ENCODE results near the gene ZNF274. TPM values are rescaled to one million over a fixed set of nuclear protein-coding genes. Genes with fewer than 3 reads are reported as not detected.
A peak's percentile ranks its signal among the peaks of the same experiment; 100 is the strongest.

The ZNF274 gene
- polyA plus RNA-seq, 1 experiment = 15.2 TPM

- H3K36me3 ChIP-seq (ENCODE audit: control insufficient read depth, insufficient read depth, low read length) = no peaks in the 10 kb centered on the region
- TF ChIP-seq, protein P1, sequence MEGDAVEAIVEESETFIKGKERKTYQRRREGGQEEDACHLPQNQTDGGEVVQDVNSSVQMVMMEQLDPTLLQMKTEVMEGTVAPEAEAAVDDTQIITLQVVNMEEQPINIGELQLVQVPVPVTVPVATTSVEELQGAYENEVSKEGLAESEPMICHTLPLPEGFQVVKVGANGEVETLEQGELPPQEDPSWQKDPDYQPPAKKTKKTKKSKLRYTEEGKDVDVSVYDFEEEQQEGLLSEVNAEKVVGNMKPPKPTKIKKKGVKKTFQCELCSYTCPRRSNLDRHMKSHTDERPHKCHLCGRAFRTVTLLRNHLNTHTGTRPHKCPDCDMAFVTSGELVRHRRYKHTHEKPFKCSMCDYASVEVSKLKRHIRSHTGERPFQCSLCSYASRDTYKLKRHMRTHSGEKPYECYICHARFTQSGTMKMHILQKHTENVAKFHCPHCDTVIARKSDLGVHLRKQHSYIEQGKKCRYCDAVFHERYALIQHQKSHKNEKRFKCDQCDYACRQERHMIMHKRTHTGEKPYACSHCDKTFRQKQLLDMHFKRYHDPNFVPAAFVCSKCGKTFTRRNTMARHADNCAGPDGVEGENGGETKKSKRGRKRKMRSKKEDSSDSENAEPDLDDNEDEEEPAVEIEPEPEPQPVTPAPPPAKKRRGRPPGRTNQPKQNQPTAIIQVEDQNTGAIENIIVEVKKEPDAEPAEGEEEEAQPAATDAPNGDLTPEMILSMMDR (IDR thresholded peaks at IDR 0.05; ENCODE audit: insufficient read depth, low read depth, low read length) = no peak
- ChIA-PET POLR2A (no interaction called here), CTCF (interaction anchor here (1.3 kb wide), 1 partner anchor 11 kb away, joined by 4 read pairs; no protein-coding TSS in a partner anchor)
- H3K4me3 ChIP-seq (ENCODE audit: low read depth, low read length) = no peak overlapping the region
- DNase-seq (ENCODE audit: low read depth) = no peak
- H3K27me3 ChIP-seq (ENCODE audit: control insufficient read depth, insufficient read depth, low read length) = no peaks in the 10 kb centered on the region
Measured at GRCh38 chr19:58166268-58166667, 16.6 kb upstream of the ZNF274 start.

DNA sequence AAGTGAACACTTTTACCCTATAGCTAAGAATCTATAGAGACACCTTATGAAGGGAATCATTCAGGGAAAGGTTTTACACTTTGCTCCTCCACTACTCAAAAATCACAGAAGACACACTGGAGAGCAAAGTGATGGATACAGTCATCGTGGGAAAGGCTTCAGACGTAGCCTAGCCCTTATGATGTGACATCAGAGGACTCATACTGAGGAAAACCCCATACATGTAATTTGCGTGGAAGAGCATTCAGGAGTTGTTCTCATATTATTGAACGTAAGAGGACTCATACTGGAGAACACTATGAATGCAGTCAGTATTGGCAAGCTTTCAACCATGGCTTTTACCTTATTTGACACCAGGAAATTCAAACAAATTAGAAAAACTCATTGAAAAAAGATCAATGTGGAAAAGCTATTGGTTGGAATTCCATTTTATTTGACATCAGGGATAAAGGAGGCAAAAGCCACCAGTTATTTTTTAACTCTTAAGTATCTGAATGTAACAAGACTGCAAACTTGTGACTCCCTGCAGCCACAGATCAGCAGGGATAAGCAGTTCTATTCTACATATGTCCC, 16.1 kb upstream of the ZNF274 start:
- no peak overlapping the region for H3K4me3 ChIP-seq (ENCODE audit: low read depth, low read length)
- DNase-seq (ENCODE audit: low read depth) = no peak
- CTCF ChIA-PET = interaction anchor here (1.3 kb wide), 1 partner anchor 11 kb away, joined by 4 read pairs; no protein-coding TSS in a partner anchor

GRCh38 chr19:58170860-58171259, 12.0 kb upstream of the ZNF274 start:
- Histone ChIP-seq H3K27me3 (ENCODE audit: control insufficient read depth, insufficient read depth, low read length) (no peaks in the 10 kb centered on the region), H3K36me3 (ENCODE audit: control insufficient read depth, insufficient read depth, low read length) (no peaks in the 10 kb centered on the region), H3K4me3 (ENCODE audit: low read depth, low read length) (no peak overlapping the region)
- TF ChIP-seq, protein P1 (IDR thresholded peaks at IDR 0.05; ENCODE audit: insufficient read depth, low read depth, low read length) = no peak
- POLR2A ChIA-PET = no interaction called here
- no peak for DNase-seq (ENCODE audit: low read depth)
- CTCF ChIA-PET = no interaction called here

More for the DNA sequence above, 16.1 kb upstream of the ZNF274 start:
- H3K27me3 ChIP-seq (ENCODE audit: control insufficient read depth, insufficient read depth, low read length) = no peaks in the 10 kb centered on the region
- TF ChIP-seq, protein P1 (IDR thresholded peaks at IDR 0.05; ENCODE audit: insufficient read depth, low read depth, low read length) = no peak
- no peaks in the 10 kb centered on the region for H3K36me3 ChIP-seq (ENCODE audit: control insufficient read depth, insufficient read depth, low read length)
- POLR2A ChIA-PET = no interaction called here

GRCh38 chr19:58181902-58182576, 822 bp upstream of the ZNF274 start:
- peaks cover 11% of the 10 kb centered on the region for H3K36me3 ChIP-seq (ENCODE audit: control insufficient read depth, insufficient read depth, low read length)
- TF ChIP-seq, protein P1 (IDR thresholded peaks at IDR 0.05; ENCODE audit: insufficient read depth, low read depth, low read length) = peak; percentile 29; the same call in 1 of the 2 replicates
- ChIA-PET POLR2A (no interaction called here), CTCF (no interaction called here)
- peak overlapping the region; percentile 82 for H3K4me3 ChIP-seq (ENCODE audit: low read depth, low read length)
- no peaks in the 10 kb centered on the region for H3K27me3 ChIP-seq (ENCODE audit: control insufficient read depth, insufficient read depth, low read length)
- DNase-seq (ENCODE audit: low read depth) = no peak

GRCh38 chr19:58182577-58182988, 278 bp upstream of the ZNF274 start:
- no peak for DNase-seq (ENCODE audit: low read depth)
- ChIA-PET POLR2A (no interaction called here), CTCF (interaction anchor here (0.7 kb wide), 1 partner anchor 42 kb away, joined by 3 read pairs; no protein-coding TSS in a partner anchor)
- TF ChIP-seq, protein P1 (IDR thresholded peaks at IDR 0.05; ENCODE audit: insufficient read depth, low read depth, low read length) = no peak
- H3K27me3 ChIP-seq (ENCODE audit: control insufficient read depth, insufficient read depth, low read length) = no peaks in the 10 kb centered on the region
- peaks cover 13% of the 10 kb centered on the region for H3K36me3 ChIP-seq (ENCODE audit: control insufficient read depth, insufficient read depth, low read length)
- H3K4me3 ChIP-seq (ENCODE audit: low read depth, low read length) = peak overlapping the region; percentile 82

Measured in BJ (cell line).